KOPT-K1 (cell line): ENCODE results near the gene IKZF2.

ENCODE experiments used
- H3K27ac ChIP-seq: fragments of 200-600 bp; sonication (generic); 2 replicates; pipeline ENCODE4 v1.5.1; 2016; ENCODE audit warnings: antibody characterized with exemption, mild to moderate bottlenecking, low read depth, low read length; ENCODE audit not compliant: poor library complexity, severe bottlenecking
- H3K36me3 ChIP-seq: fragments of 200-600 bp; sonication (generic); 2 replicates; pipeline ENCODE4 v1.5.1; 2017; ENCODE audit warnings: antibody characterized with exemption, mild to moderate bottlenecking, low read length, moderate library complexity; ENCODE audit not compliant: insufficient read depth
- H3K9me3 ChIP-seq: fragments of 200-600 bp; sonication (generic); 2 replicates; pipeline ENCODE4 v1.5.1; 2017; ENCODE audit warnings: antibody characterized with exemption, low read length, mild to moderate bottlenecking; ENCODE audit not compliant: insufficient read depth, poor library complexity, severe bottlenecking

Gene IKZF2

GRCh38 chr2:213151437-213152064 lies at the start of gene IKZF2:
IKZF2 (minus strand) TSS chr2:213151612; CDS start chr2:213148629, 2,983 bp downstream.
- Histone ChIP-seq H3K9me3 (no peaks in the 10 kb centered on the region), H3K36me3 (peaks cover 8% of the 10 kb centered on the region), H3K27ac (peak within 1 kb of the TSS; percentile 96)

DNA sequence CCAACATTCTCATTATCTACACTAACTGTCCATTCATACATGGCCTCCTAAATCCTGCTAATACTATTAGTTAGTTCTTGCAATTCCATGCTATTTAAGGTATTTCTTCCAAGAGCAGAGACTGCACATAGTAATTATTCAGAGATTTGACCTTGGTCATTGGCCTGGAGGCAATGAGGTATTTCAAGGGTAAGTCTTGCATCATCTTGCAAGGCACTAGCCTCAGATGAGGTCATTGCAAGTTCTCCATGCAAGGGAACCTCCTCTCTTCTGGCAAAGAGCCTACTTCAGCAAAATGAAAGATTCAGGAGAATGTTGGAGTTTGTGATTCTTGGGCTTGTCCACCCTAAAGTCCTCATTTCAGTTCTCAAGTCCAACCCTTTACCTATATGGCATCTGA lies 48.5 kb upstream of the IKZF2 start:
- no peak overlapping the region for H3K27ac ChIP-seq
- H3K9me3 ChIP-seq: peaks cover 16% of the 10 kb centered on the region
- H3K36me3 ChIP-seq: no peaks in the 10 kb centered on the region

DNA sequence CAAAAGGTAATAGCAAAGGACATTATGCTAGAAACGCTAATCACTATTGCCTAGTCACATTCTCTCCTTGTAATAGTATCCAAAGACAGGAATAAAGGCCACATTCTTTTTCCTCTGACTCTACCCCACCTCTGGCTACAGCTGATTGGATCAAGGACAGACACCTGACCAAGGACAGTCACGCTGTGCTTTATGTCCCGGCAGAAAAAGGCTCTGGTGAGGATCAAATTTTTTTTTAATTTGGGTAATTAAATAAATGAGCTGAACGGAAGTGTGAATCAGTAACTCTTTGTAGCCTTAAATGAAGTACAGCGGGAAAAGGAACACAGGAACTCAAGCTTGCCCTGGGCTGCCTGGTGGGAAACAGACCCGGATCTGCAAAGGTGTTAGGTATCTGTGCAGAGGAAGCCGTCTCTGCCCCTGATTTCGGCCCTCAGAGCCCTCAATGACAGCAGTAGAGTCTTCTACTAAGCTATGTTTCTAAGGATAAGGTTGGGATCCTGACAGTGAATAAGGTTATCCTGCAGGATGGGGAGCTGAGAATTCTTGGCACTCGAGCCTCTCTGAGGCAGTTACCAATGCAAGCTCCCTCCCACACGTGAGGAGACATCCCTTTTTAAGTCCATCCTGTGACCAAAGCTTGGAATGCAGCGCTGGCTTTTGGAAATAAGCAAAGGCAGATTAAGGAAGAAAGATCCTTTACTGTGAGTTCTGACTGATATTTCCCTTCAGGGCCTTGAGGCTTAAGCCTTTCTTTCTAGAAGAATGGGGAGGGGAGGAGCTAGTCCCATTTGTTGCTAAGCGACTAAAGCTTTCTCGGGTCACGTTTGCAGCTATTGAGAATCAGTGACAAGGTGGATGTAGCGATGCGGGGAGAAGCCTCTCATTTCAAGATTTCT lies 37.8 kb upstream of the IKZF2 start:
- H3K9me3 ChIP-seq: peaks cover 20% of the 10 kb centered on the region
- no peaks in the 10 kb centered on the region for H3K36me3 ChIP-seq
- no peak overlapping the region for H3K27ac ChIP-seq

GRCh38 chr2:213188533-213188867 lies 37.1 kb upstream of the IKZF2 start:
- H3K27ac ChIP-seq: no peak overlapping the region
- peaks cover 20% of the 10 kb centered on the region for H3K9me3 ChIP-seq
- no peaks in the 10 kb centered on the region for H3K36me3 ChIP-seq

GRCh38 chr2:213187833-213188532 lies 36.6 kb upstream of the IKZF2 start:
- Histone ChIP-seq H3K9me3 (peaks cover 20% of the 10 kb centered on the region), H3K36me3 (no peaks in the 10 kb centered on the region), H3K27ac (no peak overlapping the region)

GRCh38 chr2:213187386-213187785 lies 36.0 kb upstream of the IKZF2 start:
- Histone ChIP-seq H3K36me3 (no peaks in the 10 kb centered on the region), H3K9me3 (peaks cover 20% of the 10 kb centered on the region), H3K27ac (no peak overlapping the region)

GRCh38 chr2:213185147-213185822 lies 33.9 kb upstream of the IKZF2 start:
- no peaks in the 10 kb centered on the region for H3K36me3 ChIP-seq
- no peaks in the 10 kb centered on the region for H3K9me3 ChIP-seq
- H3K27ac ChIP-seq: no peak overlapping the region

DNA sequence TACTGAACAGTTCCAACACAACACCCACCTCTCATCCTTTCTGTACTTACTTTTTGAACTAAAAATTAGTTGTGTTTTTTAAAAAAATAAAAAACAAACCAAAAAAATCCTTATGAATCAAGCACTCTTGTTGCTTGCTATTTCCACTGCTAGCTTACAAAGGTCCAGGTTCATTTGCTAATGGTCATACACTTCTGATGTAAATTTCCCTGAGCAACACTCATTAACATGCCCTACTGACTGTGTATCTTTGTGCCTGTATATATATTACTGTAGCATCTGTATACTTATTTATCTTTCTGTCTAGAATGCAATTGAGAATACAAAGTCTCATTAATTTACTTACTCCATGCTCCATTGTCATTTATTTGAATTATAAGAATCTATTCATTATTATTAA lies 30.3 kb upstream of the IKZF2 start:
- Histone ChIP-seq H3K36me3 (no peaks in the 10 kb centered on the region), H3K9me3 (peaks cover 6% of the 10 kb centered on the region), H3K27ac (no peak overlapping the region)

GRCh38 chr2:213177679-213178078 lies 26.3 kb upstream of the IKZF2 start:
- peaks cover 13% of the 10 kb centered on the region for H3K9me3 ChIP-seq
- no peak overlapping the region for H3K27ac ChIP-seq

DNA sequence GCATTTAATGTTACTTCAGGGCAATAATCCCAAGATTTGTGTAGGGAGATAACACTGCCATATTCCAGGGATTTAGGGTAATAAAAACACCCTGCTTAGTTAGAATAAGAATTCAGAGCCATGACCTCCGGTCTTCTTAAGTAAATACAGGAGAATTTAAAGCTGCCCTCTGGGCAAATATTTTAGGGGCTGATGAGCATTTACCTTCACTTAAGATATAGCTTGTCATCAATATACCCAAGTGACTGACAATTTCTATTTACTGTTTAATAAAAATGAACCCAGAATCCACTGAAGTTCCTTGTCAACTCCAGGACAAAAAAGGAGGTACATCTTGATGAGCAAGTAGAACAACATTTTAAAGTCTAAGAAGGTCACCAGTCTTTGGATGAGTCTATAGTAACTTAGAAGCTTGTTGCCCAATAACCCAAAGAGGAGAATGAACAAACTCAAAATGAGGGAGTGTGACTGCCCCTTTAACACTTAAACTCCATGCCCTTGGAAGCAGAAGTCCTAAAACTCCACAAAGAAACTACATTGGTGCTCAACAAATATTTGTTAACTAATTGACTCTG lies 24.3 kb upstream of the IKZF2 start:
- Histone ChIP-seq H3K27ac (no peak overlapping the region), H3K9me3 (peaks cover 13% of the 10 kb centered on the region), H3K36me3 (no peaks in the 10 kb centered on the region)

More at GRCh38 chr2:213177679-213178078, 26.3 kb upstream of the IKZF2 start:
- H3K36me3 ChIP-seq: no peaks in the 10 kb centered on the region

GRCh38 chr2:213172641-213173040 lies 21.2 kb upstream of the IKZF2 start:
- Histone ChIP-seq H3K36me3 (no peaks in the 10 kb centered on the region), H3K9me3 (peaks cover 19% of the 10 kb centered on the region), H3K27ac (no peak overlapping the region)

- no peaks in the 10 kb centered on the region for H3K36me3 ChIP-seq
- peaks cover 9% of the 10 kb centered on the region for H3K9me3 ChIP-seq
- no peak overlapping the region for H3K27ac ChIP-seq
These were observed 19.7 kb upstream of the IKZF2 start for GRCh38 chr2:213171147-213171546.

DNA sequence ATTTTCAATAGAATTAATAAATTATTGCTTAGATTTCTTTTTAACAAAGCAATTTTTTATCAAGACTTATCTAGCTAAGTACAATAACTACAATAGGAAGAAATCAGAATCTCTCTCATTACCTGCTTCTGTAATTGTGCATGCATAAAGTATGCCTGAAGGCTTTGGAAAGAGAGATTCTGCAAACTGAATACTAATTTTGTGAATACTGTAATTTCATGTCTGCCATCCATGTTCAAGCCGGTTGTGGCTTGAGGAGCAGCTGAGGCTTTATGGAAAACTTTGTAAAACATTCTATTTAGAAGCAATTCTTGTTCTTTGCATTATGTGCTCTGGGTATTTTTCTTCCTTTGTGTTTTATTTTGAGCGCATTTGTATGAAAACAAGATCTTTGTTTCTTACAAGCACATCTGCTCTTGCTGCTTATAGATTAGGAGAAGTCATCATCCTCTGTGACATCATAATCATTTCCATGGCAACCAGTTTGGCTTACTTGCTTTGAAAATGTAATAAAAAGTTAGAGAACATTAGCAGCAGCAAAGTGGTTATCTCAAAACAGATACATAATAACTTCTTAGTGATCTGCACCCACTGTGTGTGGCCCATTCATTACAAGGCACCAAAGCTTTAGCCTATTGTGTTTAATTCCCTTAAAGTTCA lies 16.0 kb upstream of the IKZF2 start:
- Histone ChIP-seq H3K27ac (no peak overlapping the region), H3K9me3 (peaks cover 6% of the 10 kb centered on the region), H3K36me3 (no peaks in the 10 kb centered on the region)

- H3K9me3 ChIP-seq: peaks cover 6% of the 10 kb centered on the region
- no peak overlapping the region for H3K27ac ChIP-seq
- H3K36me3 ChIP-seq: no peaks in the 10 kb centered on the region
These were observed 14.7 kb upstream of the IKZF2 start for GRCh38 chr2:213166109-213166508.
